ENCODE data around the gene ARRB1. TPM values are rescaled to one million over a fixed set of nuclear protein-coding genes. Genes with fewer than 3 reads are reported as not detected.

Gene ARRB1
- total and polyA plus RNA-seq, 2 of the 13 experiments (the other 11 are each of a cell fraction or from before 2014, with no cell fraction given): 22.5 to 35.7 TPM

DNA sequence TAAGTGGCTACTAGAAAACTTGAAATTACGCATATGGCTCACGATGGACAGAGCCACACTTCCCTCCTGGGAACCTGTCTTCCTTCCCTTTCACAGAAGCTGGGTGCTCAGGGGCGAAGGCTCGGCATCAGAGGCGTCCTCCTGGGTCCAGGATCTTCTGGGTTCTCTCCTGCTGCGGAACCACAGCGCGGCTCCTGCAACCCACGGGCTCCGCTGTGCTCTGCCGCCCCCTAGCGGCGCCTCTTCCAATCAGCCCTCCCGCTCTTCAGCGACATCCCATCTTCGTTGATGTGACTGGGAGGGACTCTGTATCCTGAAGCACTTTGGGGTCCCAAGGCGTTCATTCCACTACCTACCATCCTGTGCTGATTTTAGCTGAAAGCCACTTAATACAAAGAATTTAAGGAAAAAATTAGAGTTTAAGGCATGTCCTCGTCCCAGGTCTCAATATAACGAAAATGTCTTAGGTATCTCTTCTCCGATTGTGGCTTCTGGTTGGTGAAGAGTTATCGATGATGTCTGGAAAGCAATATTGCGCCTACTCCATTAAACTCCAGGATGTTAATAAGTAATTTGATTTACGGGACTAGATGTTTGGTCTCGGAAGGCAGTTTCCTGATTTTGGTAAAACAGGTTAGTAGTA, 33.1 kb upstream of the ARRB1 start (continued):
- TF ChIP-seq, protein P1, sequence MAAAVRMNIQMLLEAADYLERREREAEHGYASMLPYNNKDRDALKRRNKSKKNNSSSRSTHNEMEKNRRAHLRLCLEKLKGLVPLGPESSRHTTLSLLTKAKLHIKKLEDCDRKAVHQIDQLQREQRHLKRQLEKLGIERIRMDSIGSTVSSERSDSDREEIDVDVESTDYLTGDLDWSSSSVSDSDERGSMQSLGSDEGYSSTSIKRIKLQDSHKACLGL (CRISPR knock-in tag; IDR thresholded peaks at IDR 0.05): 0 out of 2 replicates have a peak, but pooled peaks have one; percentile 34
- TF ChIP-seq CHD2 (IDR thresholded peaks at IDR 0.05; ENCODE audit: low read depth, low read length) (no peak), HCFC1 (IDR thresholded peaks at IDR 0.05; ENCODE audit: low read depth, low read length) (no peak), POLR2G (IDR thresholded peaks at IDR 0.05; ENCODE audit: low read depth, low read length) (no peak), YEATS4 (CRISPR knock-in tag; IDR thresholded peaks at IDR 0.05; ENCODE audit: borderline replicate concordance) (no peak), JUND (CRISPR knock-in tag; IDR thresholded peaks at IDR 0.05) (no peak), ZNF296 (CRISPR knock-in tag; conservative IDR thresholded peaks at IDR 0.05) (no peak), HMGA1 (CRISPR knock-in tag; conservative IDR thresholded peaks at IDR 0.05) (no peak), PHF21A (CRISPR knock-in tag; IDR thresholded peaks at IDR 0.05) (no peak), ZBTB20 (CRISPR knock-in tag; IDR thresholded peaks at IDR 0.05; ENCODE audit: borderline replicate concordance, low read depth) (peak; percentile 52), ZSCAN21 (CRISPR knock-in tag; IDR thresholded peaks at IDR 0.05; ENCODE audit: borderline replicate concordance) (no peak), PHB2 (IDR thresholded peaks at IDR 0.05; ENCODE audit: partially characterized antibody) (no peak), ARNT (IDR thresholded peaks at IDR 0.05) (no peak), ZNF143 (CRISPR knock-in tag; IDR thresholded peaks at IDR 0.05) (no peak), PTBP1 (IDR thresholded peaks at IDR 0.05; ENCODE audit: low read depth, low read length, poor library complexity, severe bottlenecking) (no peak), ZNF441 (CRISPR knock-in tag; IDR thresholded peaks at IDR 0.05; ENCODE audit: borderline replicate concordance) (no peak), RORA (CRISPR knock-in tag; IDR thresholded peaks at IDR 0.05) (no peak), ZNF101 (CRISPR knock-in tag; IDR thresholded peaks at IDR 0.05; ENCODE audit: borderline replicate concordance, low read depth) (no peak), ZNF337 (CRISPR knock-in tag; IDR thresholded peaks at IDR 0.05; ENCODE audit: borderline replicate concordance, low read depth) (no peak)
- TF ChIP-seq, protein P2, sequence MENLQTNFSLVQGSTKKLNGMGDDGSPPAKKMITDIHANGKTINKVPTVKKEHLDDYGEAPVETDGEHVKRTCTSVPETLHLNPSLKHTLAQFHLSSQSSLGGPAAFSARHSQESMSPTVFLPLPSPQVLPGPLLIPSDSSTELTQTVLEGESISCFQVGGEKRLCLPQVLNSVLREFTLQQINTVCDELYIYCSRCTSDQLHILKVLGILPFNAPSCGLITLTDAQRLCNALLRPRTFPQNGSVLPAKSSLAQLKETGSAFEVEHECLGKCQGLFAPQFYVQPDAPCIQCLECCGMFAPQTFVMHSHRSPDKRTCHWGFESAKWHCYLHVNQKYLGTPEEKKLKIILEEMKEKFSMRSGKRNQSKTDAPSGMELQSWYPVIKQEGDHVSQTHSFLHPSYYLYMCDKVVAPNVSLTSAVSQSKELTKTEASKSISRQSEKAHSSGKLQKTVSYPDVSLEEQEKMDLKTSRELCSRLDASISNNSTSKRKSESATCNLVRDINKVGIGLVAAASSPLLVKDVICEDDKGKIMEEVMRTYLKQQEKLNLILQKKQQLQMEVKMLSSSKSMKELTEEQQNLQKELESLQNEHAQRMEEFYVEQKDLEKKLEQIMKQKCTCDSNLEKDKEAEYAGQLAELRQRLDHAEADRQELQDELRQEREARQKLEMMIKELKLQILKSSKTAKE (CRISPR knock-in tag; IDR thresholded peaks at IDR 0.05; ENCODE audit: borderline replicate concordance): no peak
- TF ChIP-seq, protein P3, sequence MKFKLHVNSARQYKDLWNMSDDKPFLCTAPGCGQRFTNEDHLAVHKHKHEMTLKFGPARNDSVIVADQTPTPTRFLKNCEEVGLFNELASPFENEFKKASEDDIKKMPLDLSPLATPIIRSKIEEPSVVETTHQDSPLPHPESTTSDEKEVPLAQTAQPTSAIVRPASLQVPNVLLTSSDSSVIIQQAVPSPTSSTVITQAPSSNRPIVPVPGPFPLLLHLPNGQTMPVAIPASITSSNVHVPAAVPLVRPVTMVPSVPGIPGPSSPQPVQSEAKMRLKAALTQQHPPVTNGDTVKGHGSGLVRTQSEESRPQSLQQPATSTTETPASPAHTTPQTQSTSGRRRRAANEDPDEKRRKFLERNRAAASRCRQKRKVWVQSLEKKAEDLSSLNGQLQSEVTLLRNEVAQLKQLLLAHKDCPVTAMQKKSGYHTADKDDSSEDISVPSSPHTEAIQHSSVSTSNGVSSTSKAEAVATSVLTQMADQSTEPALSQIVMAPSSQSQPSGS (CRISPR knock-in tag; IDR thresholded peaks at IDR 0.05): no peak
- TF ChIP-seq, protein P4, sequence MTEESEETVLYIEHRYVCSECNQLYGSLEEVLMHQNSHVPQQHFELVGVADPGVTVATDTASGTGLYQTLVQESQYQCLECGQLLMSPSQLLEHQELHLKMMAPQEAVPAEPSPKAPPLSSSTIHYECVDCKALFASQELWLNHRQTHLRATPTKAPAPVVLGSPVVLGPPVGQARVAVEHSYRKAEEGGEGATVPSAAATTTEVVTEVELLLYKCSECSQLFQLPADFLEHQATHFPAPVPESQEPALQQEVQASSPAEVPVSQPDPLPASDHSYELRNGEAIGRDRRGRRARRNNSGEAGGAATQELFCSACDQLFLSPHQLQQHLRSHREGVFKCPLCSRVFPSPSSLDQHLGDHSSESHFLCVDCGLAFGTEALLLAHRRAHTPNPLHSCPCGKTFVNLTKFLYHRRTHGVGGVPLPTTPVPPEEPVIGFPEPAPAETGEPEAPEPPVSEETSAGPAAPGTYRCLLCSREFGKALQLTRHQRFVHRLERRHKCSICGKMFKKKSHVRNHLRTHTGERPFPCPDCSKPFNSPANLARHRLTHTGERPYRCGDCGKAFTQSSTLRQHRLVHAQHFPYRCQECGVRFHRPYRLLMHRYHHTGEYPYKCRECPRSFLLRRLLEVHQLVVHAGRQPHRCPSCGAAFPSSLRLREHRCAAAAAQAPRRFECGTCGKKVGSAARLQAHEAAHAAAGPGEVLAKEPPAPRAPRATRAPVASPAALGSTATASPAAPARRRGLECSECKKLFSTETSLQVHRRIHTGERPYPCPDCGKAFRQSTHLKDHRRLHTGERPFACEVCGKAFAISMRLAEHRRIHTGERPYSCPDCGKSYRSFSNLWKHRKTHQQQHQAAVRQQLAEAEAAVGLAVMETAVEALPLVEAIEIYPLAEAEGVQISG (CRISPR knock-in tag; IDR thresholded peaks at IDR 0.05): no peak
- TF ChIP-seq, protein P5, sequence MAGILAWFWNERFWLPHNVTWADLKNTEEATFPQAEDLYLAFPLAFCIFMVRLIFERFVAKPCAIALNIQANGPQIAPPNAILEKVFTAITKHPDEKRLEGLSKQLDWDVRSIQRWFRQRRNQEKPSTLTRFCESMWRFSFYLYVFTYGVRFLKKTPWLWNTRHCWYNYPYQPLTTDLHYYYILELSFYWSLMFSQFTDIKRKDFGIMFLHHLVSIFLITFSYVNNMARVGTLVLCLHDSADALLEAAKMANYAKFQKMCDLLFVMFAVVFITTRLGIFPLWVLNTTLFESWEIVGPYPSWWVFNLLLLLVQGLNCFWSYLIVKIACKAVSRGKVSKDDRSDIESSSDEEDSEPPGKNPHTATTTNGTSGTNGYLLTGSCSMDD (CRISPR knock-in tag; IDR thresholded peaks at IDR 0.05): no peak
